OCI-LY1 (cell line): ENCODE results near the gene WDR72.

Source experiments
- EZH2 ChIP-seq: fragments of 200-600 bp; sonication (generic), shearing (Covaris generic); IDR thresholded peaks from 2 replicates; pipeline ENCODE4 v1.8.0; 2017; ENCODE audit warnings: borderline replicate concordance, mixed run types, mild to moderate bottlenecking, antibody characterized with exemption, low read length, moderate library complexity, mixed read lengths
- TF ChIP-seq, protein P1 (sequence below): fragments of 200-600 bp; sonication (generic), shearing (Covaris generic); IDR thresholded peaks from 2 replicates; pipeline ENCODE4 v1.5.1; 2017; ENCODE audit warnings: mild to moderate bottlenecking, antibody characterized with exemption, low read length, moderate library complexity, mixed read lengths

DNA sequence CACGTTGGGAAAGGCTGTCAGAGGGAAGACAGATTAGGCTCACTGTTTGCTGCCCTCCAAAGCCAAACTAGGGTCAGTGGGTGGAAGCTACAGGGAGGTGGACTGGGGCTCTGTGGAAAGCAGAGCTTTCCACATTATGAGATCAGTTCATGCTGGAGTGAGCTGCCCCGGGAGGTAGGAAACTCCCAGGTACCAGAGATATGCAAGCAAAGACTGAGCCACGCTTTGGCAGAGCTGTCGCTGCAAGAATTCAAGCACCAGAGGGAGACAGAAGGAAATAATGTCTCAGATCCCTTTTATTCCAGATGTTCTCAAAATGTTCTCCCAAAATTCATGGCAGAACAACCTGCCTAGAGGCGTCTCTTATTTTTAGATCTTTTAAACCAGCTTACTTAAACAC lies 286.6 kb downstream of the WDR72 start:
- TF ChIP-seq, protein P1, sequence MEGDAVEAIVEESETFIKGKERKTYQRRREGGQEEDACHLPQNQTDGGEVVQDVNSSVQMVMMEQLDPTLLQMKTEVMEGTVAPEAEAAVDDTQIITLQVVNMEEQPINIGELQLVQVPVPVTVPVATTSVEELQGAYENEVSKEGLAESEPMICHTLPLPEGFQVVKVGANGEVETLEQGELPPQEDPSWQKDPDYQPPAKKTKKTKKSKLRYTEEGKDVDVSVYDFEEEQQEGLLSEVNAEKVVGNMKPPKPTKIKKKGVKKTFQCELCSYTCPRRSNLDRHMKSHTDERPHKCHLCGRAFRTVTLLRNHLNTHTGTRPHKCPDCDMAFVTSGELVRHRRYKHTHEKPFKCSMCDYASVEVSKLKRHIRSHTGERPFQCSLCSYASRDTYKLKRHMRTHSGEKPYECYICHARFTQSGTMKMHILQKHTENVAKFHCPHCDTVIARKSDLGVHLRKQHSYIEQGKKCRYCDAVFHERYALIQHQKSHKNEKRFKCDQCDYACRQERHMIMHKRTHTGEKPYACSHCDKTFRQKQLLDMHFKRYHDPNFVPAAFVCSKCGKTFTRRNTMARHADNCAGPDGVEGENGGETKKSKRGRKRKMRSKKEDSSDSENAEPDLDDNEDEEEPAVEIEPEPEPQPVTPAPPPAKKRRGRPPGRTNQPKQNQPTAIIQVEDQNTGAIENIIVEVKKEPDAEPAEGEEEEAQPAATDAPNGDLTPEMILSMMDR = no peak
- no peak for TF ChIP-seq EZH2
